Left ventricle myocardium inferior (tissue), 1 donor: ENCODE data around the gene IGSF21. TPM values are rescaled to one million over a fixed set of nuclear protein-coding genes. Genes with fewer than 3 reads are reported as not detected.

Experiments
- DNase-seq: peaks from one replicate; pipeline ENCODE4 v3.0.0-alpha.2; 2020
- H3K27ac ChIP-seq: fragments of 200-600 bp; replicated peaks from 2 replicates; pipeline ENCODE4 v1.8.0; 2021
- H3K27me3 ChIP-seq: fragments of 200-600 bp; 2 replicates; pipeline ENCODE4 v1.8.0; 2021; ENCODE audit warnings: low read depth
- H3K36me3 ChIP-seq: fragments of 200-600 bp; 2 replicates; pipeline ENCODE4 v1.8.0; 2021
- H3K4me1 ChIP-seq: fragments of 200-600 bp; 2 replicates; pipeline ENCODE4 v1.8.0; 2021
- H3K4me3 ChIP-seq: fragments of 200-600 bp; 2 replicates; pipeline ENCODE4 v1.8.0; 2021; ENCODE audit warnings: mild to moderate bottlenecking, moderate library complexity
- H3K9me3 ChIP-seq: fragments of 200-600 bp; replicated peaks from 2 replicates; pipeline ENCODE4 v1.8.0; 2021
- CTCF ChIP-seq: fragments of 200-600 bp; IDR thresholded peaks from 2 replicates; pipeline ENCODE4 v1.8.0; 2021; ENCODE audit warnings: antibody characterized with exemption, mild to moderate bottlenecking, borderline replicate concordance
- intact Hi-C: fragments of 100-400 bp; cut with micrococcal nuclease; formaldehyde crosslinking; loops from one replicate; pipeline ENCODE4 v1.11.0; 2022
- total RNA-seq: library from RNA; stranded (reverse); fragmentation: NEBNext Ultra II Directional; extraction: Animal tissue kit (Norgen Biotek cat#: 25700); gene quantifications from one replicate; pipeline ENCODE4 v1.2.1, GENCODE V29; 2021
- donor health status: DM: no; HTN: yes; CAD: no; lungs with severe emphysema.

The IGSF21 gene
- total RNA-seq, 1 donor from 2014 or later: 0.47 TPM

GRCh38 chr1:18348354-18348753 lies 240.8 kb downstream of the IGSF21 start:
- DNase-seq: no peak
- intact Hi-C loops: no loop called here
- no peaks in the 10 kb centered on the region for H3K36me3 ChIP-seq
- no peak for TF ChIP-seq CTCF
- peaks cover 5% of the 10 kb centered on the region for H3K9me3 ChIP-seq
- no peak overlapping the region for H3K27ac ChIP-seq
- H3K27me3 ChIP-seq: peaks cover 92% of the 10 kb centered on the region
- H3K4me3 ChIP-seq: no peak overlapping the region
- no peaks in the 10 kb centered on the region for H3K4me1 ChIP-seq

- H3K36me3 ChIP-seq: no peaks in the 10 kb centered on the region
- intact Hi-C loops: no loop called here
- DNase-seq: no peak
- no peaks in the 10 kb centered on the region for H3K4me1 ChIP-seq
- no peak overlapping the region for H3K27ac ChIP-seq
- H3K4me3 ChIP-seq: no peak overlapping the region
- peaks cover 92% of the 10 kb centered on the region for H3K27me3 ChIP-seq
- no peaks in the 10 kb centered on the region for H3K9me3 ChIP-seq
- no peak for TF ChIP-seq CTCF
Measured at GRCh38 chr1:18350747-18351146, 243.1 kb downstream of the IGSF21 start.

GRCh38 chr1:18351735-18352134 lies 244.1 kb downstream of the IGSF21 start:
- no peak for TF ChIP-seq CTCF
- H3K4me3 ChIP-seq: no peak overlapping the region
- H3K27ac ChIP-seq: no peak overlapping the region
- H3K36me3 ChIP-seq: no peaks in the 10 kb centered on the region
- H3K9me3 ChIP-seq: no peaks in the 10 kb centered on the region
- H3K27me3 ChIP-seq: peaks cover 90% of the 10 kb centered on the region
- intact Hi-C loops: no loop called here
- no peaks in the 10 kb centered on the region for H3K4me1 ChIP-seq
- DNase-seq: no peak

- Histone ChIP-seq H3K27ac (no peak overlapping the region), H3K27me3 (peaks cover 93% of the 10 kb centered on the region), H3K36me3 (no peaks in the 10 kb centered on the region), H3K9me3 (no peaks in the 10 kb centered on the region), H3K4me3 (no peak overlapping the region), H3K4me1 (no peaks in the 10 kb centered on the region)
- TF ChIP-seq CTCF: no peak
- intact Hi-C loops: no loop called here
- no peak for DNase-seq
Measured at GRCh38 chr1:18352636-18353265, 245.2 kb downstream of the IGSF21 start.

GRCh38 chr1:18353528-18353927 lies 245.9 kb downstream of the IGSF21 start:
- Histone ChIP-seq H3K27ac (no peak overlapping the region), H3K36me3 (no peaks in the 10 kb centered on the region), H3K4me3 (no peak overlapping the region), H3K4me1 (no peaks in the 10 kb centered on the region), H3K9me3 (no peaks in the 10 kb centered on the region), H3K27me3 (peaks cover 95% of the 10 kb centered on the region)
- TF ChIP-seq CTCF: no peak
- no peak for DNase-seq
- intact Hi-C loops: no loop called here
